ENCODE results near the gene MAP3K13.
"Not testable (repeated sequence)": the region's sequence is repeated elsewhere in the genome, so short reads cannot be mapped to it uniquely, and the experiment has no call there.

MAP3K13 gene

DNA sequence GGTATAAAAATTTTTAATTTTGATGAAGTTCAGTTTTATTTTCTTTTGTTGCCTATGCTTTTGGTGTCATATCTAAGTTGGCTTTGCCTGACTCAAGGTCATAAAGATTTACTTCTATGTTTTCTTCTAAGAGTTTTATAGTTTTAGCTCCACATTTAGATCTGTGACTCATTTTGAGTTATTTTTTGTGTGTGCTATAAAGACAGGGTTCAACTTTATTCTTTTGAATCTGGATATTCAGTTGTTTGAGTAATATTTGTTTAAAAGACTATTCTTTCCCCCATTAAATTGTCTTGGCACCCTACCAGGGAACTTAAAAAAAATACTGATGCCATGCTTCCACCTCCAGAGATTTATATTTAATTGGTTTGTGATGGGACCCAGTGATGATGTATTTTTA is 4.0 kb downstream of the MAP3K13 start:
- no peak for TF ChIP-seq CTCF (IDR thresholded peaks at IDR 0.05; ENCODE audit: low read depth, low read length)
- H3K4me3 ChIP-seq (ENCODE audit: low read depth, low read length), result no peak overlapping the region
- DNase-seq (ENCODE audit: low read depth, low spot score), result no peak
- in situ Hi-C loops (cut with HindIII; ENCODE audit: low sequenced_read_pairs), result no loop called here

DNA sequence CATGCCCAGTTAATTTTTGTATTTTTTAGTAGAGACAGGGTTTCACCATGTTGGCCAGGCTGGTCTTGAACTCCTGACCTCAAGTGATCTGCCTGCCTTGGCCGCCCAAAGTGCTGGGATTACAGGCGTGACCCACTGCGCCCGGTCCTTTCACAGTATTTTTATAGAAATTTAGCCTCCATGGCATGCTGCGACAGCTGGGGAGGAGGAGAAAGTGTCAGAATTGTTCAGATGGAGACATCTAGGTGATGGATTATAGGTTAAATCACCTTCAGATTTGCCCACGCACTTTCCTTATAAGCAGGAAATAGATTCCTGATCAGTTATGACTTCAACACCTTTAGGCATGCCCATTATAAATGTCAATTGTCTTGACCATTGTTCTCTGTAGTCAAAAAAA is 7.4 kb downstream of the MAP3K13 start:
- in situ Hi-C loops (cut with HindIII; ENCODE audit: low sequenced_read_pairs); H3K4me3 ChIP-seq (ENCODE audit: low read depth, low read length); DNase-seq (ENCODE audit: low read depth, low spot score): not testable (repeated sequence)

GRCh38 chr3:185371306-185372074 is 8.6 kb downstream of the MAP3K13 start:
- H3K4me3 ChIP-seq (ENCODE audit: low read depth, low read length), result no peak overlapping the region
- in situ Hi-C loops (cut with HindIII; ENCODE audit: low sequenced_read_pairs), result no loop called here
- no peak for TF ChIP-seq CTCF (IDR thresholded peaks at IDR 0.05; ENCODE audit: low read depth, low read length)
- DNase-seq (ENCODE audit: low read depth, low spot score), result no peak

DNA sequence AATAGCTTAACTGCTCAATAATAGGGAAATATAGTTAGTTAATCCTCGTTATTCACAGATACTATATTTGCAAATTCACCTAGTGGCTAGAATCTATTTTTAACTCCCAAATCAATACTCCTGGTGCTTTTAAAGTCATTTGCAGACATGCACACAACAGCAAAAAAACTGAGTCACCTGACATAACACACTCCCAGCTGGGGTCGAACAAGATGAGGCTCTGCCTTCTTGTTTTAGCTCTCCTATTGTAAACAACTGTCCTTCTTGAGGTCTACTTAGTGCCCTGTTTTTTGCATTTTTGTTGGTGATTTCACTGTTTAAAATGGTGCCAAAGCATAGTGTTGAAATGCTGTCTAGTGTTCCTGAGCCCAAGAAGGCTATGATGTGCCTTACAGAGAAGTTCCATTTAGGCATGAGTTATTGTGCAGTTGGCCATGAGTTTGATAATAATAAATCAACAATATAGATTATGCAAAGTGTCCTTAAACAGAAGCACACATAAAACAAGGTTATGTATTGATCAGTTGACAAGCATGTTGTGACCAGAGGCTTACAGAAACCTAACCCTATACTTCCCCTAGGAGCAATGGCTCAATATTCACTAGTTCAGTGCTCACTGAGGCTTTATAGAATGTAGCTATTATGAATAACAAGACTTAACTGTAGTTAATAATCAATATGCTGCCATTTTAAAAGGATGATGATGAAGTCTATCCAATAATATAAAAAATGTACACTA is 18.6 kb downstream of the MAP3K13 start:
- DNase-seq (ENCODE audit: low read depth, low spot score), result no peak
- H3K4me3 ChIP-seq (ENCODE audit: low read depth, low read length), result no peak overlapping the region
- in situ Hi-C loops (cut with HindIII; ENCODE audit: low sequenced_read_pairs), result no loop called here
- TF ChIP-seq CTCF (IDR thresholded peaks at IDR 0.05; ENCODE audit: low read depth, low read length), result no peak

DNA sequence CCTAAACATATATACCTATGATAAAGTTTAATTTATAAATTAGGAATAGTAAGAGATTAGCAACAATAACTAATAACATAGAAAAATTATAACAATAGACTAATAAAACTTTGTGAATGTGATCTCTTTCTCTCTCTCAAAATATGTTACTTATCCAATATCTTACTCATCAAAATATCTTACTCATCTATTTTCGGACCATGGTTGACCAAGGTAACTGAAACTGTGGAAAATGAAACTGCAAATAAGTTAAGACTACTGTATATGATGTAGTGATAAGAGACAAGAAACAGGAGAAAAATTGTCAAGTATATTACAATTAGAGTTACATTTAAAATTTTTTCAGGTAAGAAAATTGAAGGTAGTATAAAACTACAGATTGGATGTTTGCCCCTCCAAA is 19.2 kb downstream of the MAP3K13 start:
- no peak for TF ChIP-seq CTCF (IDR thresholded peaks at IDR 0.05; ENCODE audit: low read depth, low read length)
- no peak overlapping the region for H3K4me3 ChIP-seq (ENCODE audit: low read depth, low read length)
- in situ Hi-C loops (cut with HindIII; ENCODE audit: low sequenced_read_pairs), result no loop called here
- no peak for DNase-seq (ENCODE audit: low read depth, low spot score)

- in situ Hi-C loops (cut with HindIII; ENCODE audit: low sequenced_read_pairs); H3K4me3 ChIP-seq (ENCODE audit: low read depth, low read length); DNase-seq (ENCODE audit: low read depth, low spot score): not testable (repeated sequence)
Measured at GRCh38 chr3:185386515-185386914, 23.6 kb downstream of the MAP3K13 start.

DNA sequence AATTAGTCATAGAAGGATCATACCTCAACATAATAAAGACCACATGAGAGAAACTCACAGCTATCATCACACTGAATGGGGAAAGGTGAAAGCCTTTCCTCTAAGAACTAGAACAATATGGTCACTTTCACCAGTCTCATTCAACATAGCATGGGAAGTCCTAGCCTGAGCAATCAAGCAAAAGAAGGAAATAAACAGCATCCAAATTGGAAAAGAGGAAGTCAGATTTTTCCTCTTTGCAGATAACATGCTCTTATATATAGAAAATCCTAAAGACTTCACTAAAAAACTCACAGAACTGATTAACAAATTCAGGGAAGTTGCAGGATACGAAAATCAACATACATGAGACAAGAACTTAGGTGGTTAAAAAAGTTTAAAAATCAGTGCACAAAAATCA is 24.7 kb downstream of the MAP3K13 start:
- in situ Hi-C loops (cut with HindIII; ENCODE audit: low sequenced_read_pairs), result no loop called here
- no peak overlapping the region for H3K4me3 ChIP-seq (ENCODE audit: low read depth, low read length)
- no peak for DNase-seq (ENCODE audit: low read depth, low spot score)
- TF ChIP-seq CTCF (IDR thresholded peaks at IDR 0.05; ENCODE audit: low read depth, low read length), result no peak

Data from astrocyte of the spinal cord (primary cell).